K562 (cell line): ENCODE measurements around the gene WNT7A. TPM values are rescaled to one million over a fixed set of nuclear protein-coding genes. Genes with fewer than 3 reads are reported as not detected.

Source experiments
- ATAC-seq: fragments of 200-7000 bp; cut with Tn5 transposase; 3 replicates; pipeline ENCODE4 v1.9.1; 2020; ENCODE audit warnings: moderate library complexity
- BruUV-seq: library from RNA; stranded (reverse); fragments of 400-500 nt; replicated peaks from 2 replicates; lab custom pipeline; 2021; lab: Mats Ljungman, UMichigan
- CTCF ChIA-PET: fragments of 300-600 bp; formaldehyde crosslinking; extraction: SDS; loops from one replicate; lab custom pipeline; 2021; ENCODE audit warnings: low intra/inter-chr PET ratio; lab: Yijun Ruan, JAX
- POLR2A ChIA-PET: fragments of 300-600, 350-650 bp; sonication (Branson Sonifier 250); formaldehyde crosslinking; extraction: SDS; loops from one replicate; lab custom pipeline; 2021; ENCODE audit warnings: antibody characterized with exemption, inconsistent platforms; lab: Yijun Ruan, JAX
- DNase-seq, 4 experiments: peaks; one replicate each; pipeline versions ENCODE4 v3.0.0 to v3.0.0-alpha.2; 2011 to 2018; ENCODE audit warnings: low spot score in 3 of 4, mixed read lengths in 3 of 4; ENCODE audit errors: extremely low read depth in 1 of 4
- FAIRE-seq: peaks from 2 replicates; lab custom pipeline; 2011; peaks lifted over from hg19 to GRCh38; lab: Jason Lieb, UNC
- H2AFZ ChIP-seq: 2 replicates; pipeline ENCODE4 v1.6.0; 2011; ENCODE audit warnings: low read depth, low read length, control low read depth, inconsistent platforms
- H3K27ac ChIP-seq: fragments of 200-600 bp; 3 replicates; pipeline ENCODE4 v1.8.0; 2011; ENCODE audit warnings: low read depth, mild to moderate bottlenecking, control low read depth, inconsistent platforms, low read length, moderate library complexity, mixed read lengths; ENCODE audit errors: extremely low read depth
- H3K27me3 ChIP-seq, 2 experiments: fragments of 300-600 bp in 1 of 2; 2 replicates in 1 of 2; 3 replicates in 1 of 2; pipeline versions ENCODE4 v1.6.0 to v1.8.0; 2011; ENCODE audit warnings: inconsistent platforms in 2 of 2, low read length in 2 of 2, mild to moderate bottlenecking in 1 of 2, mixed read lengths in 1 of 2, moderate library complexity in 1 of 2; ENCODE audit not compliant: control insufficient read depth in 2 of 2, insufficient read depth in 2 of 2
- H3K36me3 ChIP-seq: fragments of 300-600 bp; 3 replicates; pipeline ENCODE4 v1.8.0; 2011; ENCODE audit warnings: mild to moderate bottlenecking, low read length, inconsistent platforms; ENCODE audit not compliant: control insufficient read depth, insufficient read depth
- H3K4me1 ChIP-seq, 2 experiments: fragments of 200-600 bp in 1 of 2; replicated peaks in 1 of 2; 2 replicates in 1 of 2; 3 replicates in 1 of 2; pipeline versions ENCODE4 v1.5.1 to v1.8.0; 2011; ENCODE audit warnings: inconsistent platforms in 2 of 2, low read length in 2 of 2, mild to moderate bottlenecking in 1 of 2, mixed read lengths in 1 of 2, moderate library complexity in 1 of 2; ENCODE audit not compliant: control insufficient read depth in 2 of 2, insufficient read depth in 2 of 2
- H3K4me2 ChIP-seq: 2 replicates; pipeline ENCODE4 v1.6.1; 2011; ENCODE audit warnings: low read length, control low read depth, inconsistent platforms, mixed read lengths; ENCODE audit not compliant: insufficient read depth
- H3K4me3 ChIP-seq: fragments of 200-600 bp; sonication (generic), shearing (Covaris generic); 2 replicates; pipeline ENCODE4 v1.5.1; 2016; ENCODE audit warnings: control low read depth, inconsistent platforms
- H3K79me2 ChIP-seq: fragments of 200-600 bp; 3 replicates; pipeline ENCODE4 v1.8.0; 2011; ENCODE audit warnings: low read length, inconsistent platforms; ENCODE audit not compliant: control insufficient read depth, insufficient read depth
- H3K9ac ChIP-seq, 2 experiments: 2 replicates each; pipeline versions ENCODE4 v1.6.0 to v1.6.1; 2011; ENCODE audit warnings: low read depth in 2 of 2, low read length in 2 of 2, control low read depth in 1 of 2, inconsistent platforms in 1 of 2, mild to moderate bottlenecking in 1 of 2, mixed read lengths in 1 of 2; ENCODE audit not compliant: insufficient read depth in 1 of 2
- H3K9me1 ChIP-seq: one replicate; pipeline ENCODE4 v1.6.0; 2011; ENCODE audit warnings: inconsistent platforms, mild to moderate bottlenecking, low read length, moderate library complexity; ENCODE audit not compliant: control insufficient read depth, insufficient read depth
- H3K9me3 ChIP-seq: replicated peaks from 2 replicates; pipeline ENCODE4 v1.5.1; 2011; ENCODE audit warnings: low read depth, low read length, inconsistent platforms; ENCODE audit not compliant: control insufficient read depth, insufficient read depth
- H4K20me1 ChIP-seq: replicated peaks from 2 replicates; pipeline ENCODE4 v1.6.1; 2011; ENCODE audit warnings: low read length, inconsistent platforms, mixed read lengths; ENCODE audit not compliant: control insufficient read depth, insufficient read depth
- CEBPG ChIP-seq, 3 experiments: fragments of 200-800 bp in 1 of 3; sonication (Bioruptor generic) in 1 of 3; sonication (generic) in 1 of 3; formaldehyde crosslinking in 1 of 3; IDR thresholded peaks in 2 of 3; conservative IDR thresholded peaks in 1 of 3; 2 replicates each; pipeline versions ENCODE4 v1.6.1 to v1.8.0; 2016 to 2022; ENCODE audit warnings: missing compliant biosample characterization in 2 of 3, missing genetic modification characterization in 2 of 3, mild to moderate bottlenecking in 1 of 3, missing genetic modification reagents in 1 of 3
- FOSL1 ChIP-seq: fragments of 200-800 bp; sonication (Bioruptor generic); conservative IDR thresholded peaks from 2 replicates; pipeline ENCODE4 v1.6.1; 2016; ENCODE audit warnings: missing genetic modification characterization, missing compliant biosample characterization
- FOXJ2 ChIP-seq: fragments of 200-800 bp; sonication (Bioruptor generic); IDR thresholded peaks from 2 replicates; pipeline ENCODE4 v1.6.1; 2016; ENCODE audit warnings: missing genetic modification characterization, missing compliant biosample characterization
- HDAC6 ChIP-seq: IDR thresholded peaks from 2 replicates; pipeline ENCODE4 v1.6.1; 2012; ENCODE audit warnings: low read depth, mild to moderate bottlenecking, control low read depth, inconsistent platforms, low read length, moderate library complexity
- HMG20B ChIP-seq: fragments of 250-450 bp; sonication (Bioruptor Pico); IDR thresholded peaks from 2 replicates; pipeline ENCODE4 v1.5.0; 2021; ENCODE audit warnings: mild to moderate bottlenecking
- JUND ChIP-seq, 2 experiments: IDR thresholded peaks; 2 replicates in 1 of 2; 3 replicates in 1 of 2; pipeline ENCODE4 v1.6.1; 2011; ENCODE audit warnings: borderline replicate concordance in 2 of 2, low read depth in 2 of 2, low read length in 2 of 2, improper control_type of control experiment in 1 of 2, missing biosample characterization in 1 of 2, missing genetic modification characterization in 1 of 2, missing genetic modification reagents in 1 of 2
- KDM2B ChIP-seq: fragments of 250-450 bp; sonication (Bioruptor Pico); IDR thresholded peaks from 2 replicates; pipeline ENCODE4 v1.8.0; 2021; ENCODE audit warnings: mild to moderate bottlenecking, moderate library complexity
- NELFE ChIP-seq: IDR thresholded peaks from 2 replicates; pipeline ENCODE4 v1.6.1; 2011; ENCODE audit warnings: mild to moderate bottlenecking; ENCODE audit not compliant: insufficient read depth, insufficient read length
- RB1 ChIP-seq: fragments of 450-650 bp; IDR thresholded peaks from 2 replicates; pipeline ENCODE4 v1.6.1; 2017; ENCODE audit warnings: low read depth, mild to moderate bottlenecking
- SNIP1 ChIP-seq: fragments of 450-650 bp; IDR thresholded peaks from 2 replicates; pipeline ENCODE4 v1.7.1; 2017; ENCODE audit warnings: low read depth, mild to moderate bottlenecking
- TAF15 ChIP-seq: fragments of 200-400 bp; formaldehyde crosslinking; IDR thresholded peaks from 2 replicates; pipeline ENCODE4 v1.6.1; 2017; ENCODE audit warnings: mild to moderate bottlenecking, low read depth, low read length, moderate library complexity
- U2AF2 ChIP-seq: fragments of 200-400 bp; formaldehyde crosslinking; optimal IDR thresholded peaks from 2 replicates; pipeline ENCODE3; 2017; ENCODE audit warnings: low read depth, mild to moderate bottlenecking, low read length
- WGBS: fragments of 100-300 bp; shearing (Covaris generic); methylation state at CpG from one replicate; pipeline ENCODE4 v1.1.6; 2016; ENCODE audit warnings: low coverage, mixed read lengths; ENCODE audit not compliant: insufficient coverage; ENCODE audit errors: missing lambda C conversion rate; 5-methylcytosine and 5-hydroxymethylcytosine counted together
- in situ Hi-C: fragments of 300-500 bp; cut with MboI; formaldehyde crosslinking; loops from 4 replicates; pipeline ENCODE4 v1.15.0; 2018; ENCODE audit warnings: inconsistent platforms, mixed read lengths
- intact Hi-C: fragments of 100-400 bp; cut with micrococcal nuclease; formaldehyde crosslinking; loops from 2 replicates; pipeline ENCODE4 v1.14.2; 2022
- polyA plus RNA-seq, 8 experiments: library from polyadenylated mRNA; depleted of rRNA in 4 of 8; stranded (reverse) in 5 of 8; unstranded in 3 of 8; fragments of >200 nt; fragmentation: Nextera tagmentation in 2 of 8; fragmentation: Illumina TruSeq in 1 of 8; extraction: Ambion mirVana in 2 of 8; extraction: Trizol in 1 of 8; gene quantifications; 2 replicates each; pipeline versions ENCODE4 v1.2.1 to v1.2.3, GENCODE V29; 2011 to 2014; ENCODE audit warnings: inconsistent platforms in 1 of 8, missing spikeins in 1 of 8
- total RNA-seq, 7 experiments: library from RNA; depleted of rRNA in 6 of 7; stranded (reverse); fragments of >200 nt in 6 of 7; fragmentation: Illumina TruSeq in 2 of 7; extraction: Trizol in 2 of 7; gene quantifications; 2 replicates each; pipeline versions ENCODE4 v1.2.1 to v1.2.3, GENCODE V29; 2011 to 2021; ENCODE audit warnings: low replicate concordance in 1 of 7
- TF ChIP-seq, protein P1 (sequence below): fragments of 450-650 bp; IDR thresholded peaks from 2 replicates; pipeline ENCODE4 v1.6.1; 2017; ENCODE audit warnings: antibody characterized with exemption, mild to moderate bottlenecking
- TF ChIP-seq, protein P2 (sequence below): fragments of 450-650 bp; formaldehyde crosslinking; IDR thresholded peaks from 2 replicates; pipeline ENCODE4 v1.4.0; 2022; ENCODE audit warnings: missing genetic modification characterization
- TF ChIP-seq, protein P3 (sequence below): fragments of 250-450 bp; sonication (Bioruptor Pico); IDR thresholded peaks from 2 replicates; pipeline ENCODE4 v1.5.0; 2020; ENCODE audit warnings: mild to moderate bottlenecking, borderline replicate concordance

WNT7A gene
- total and polyA plus RNA-seq, 9 of the 15 experiments (the other 6 are each of a cell fraction or from before 2014, with no cell fraction given), result 0.03 TPM; not detected in 8

DNA sequence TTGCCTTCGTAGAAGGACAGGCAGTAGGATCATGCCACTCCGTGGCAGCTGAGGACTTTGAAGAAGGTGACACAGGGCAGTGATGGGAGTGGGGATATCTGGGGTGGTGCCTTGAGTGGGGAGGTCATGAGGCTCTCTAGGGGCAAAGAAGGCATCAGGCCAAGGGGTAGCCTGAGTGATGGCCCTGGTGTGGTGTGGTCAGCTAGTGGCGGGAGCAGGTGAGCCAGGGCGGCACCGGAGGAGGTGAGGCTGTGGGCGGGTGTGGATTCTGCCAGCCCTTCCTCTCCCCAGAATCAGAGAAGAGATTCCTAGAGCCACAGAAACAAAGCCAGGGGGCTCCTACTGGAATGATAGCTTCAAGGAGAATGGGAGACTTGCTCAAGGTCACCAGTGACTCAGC, 18.4 kb downstream of the WNT7A start:
- ATAC-seq, result no peak
- TF ChIP-seq, protein P1, sequence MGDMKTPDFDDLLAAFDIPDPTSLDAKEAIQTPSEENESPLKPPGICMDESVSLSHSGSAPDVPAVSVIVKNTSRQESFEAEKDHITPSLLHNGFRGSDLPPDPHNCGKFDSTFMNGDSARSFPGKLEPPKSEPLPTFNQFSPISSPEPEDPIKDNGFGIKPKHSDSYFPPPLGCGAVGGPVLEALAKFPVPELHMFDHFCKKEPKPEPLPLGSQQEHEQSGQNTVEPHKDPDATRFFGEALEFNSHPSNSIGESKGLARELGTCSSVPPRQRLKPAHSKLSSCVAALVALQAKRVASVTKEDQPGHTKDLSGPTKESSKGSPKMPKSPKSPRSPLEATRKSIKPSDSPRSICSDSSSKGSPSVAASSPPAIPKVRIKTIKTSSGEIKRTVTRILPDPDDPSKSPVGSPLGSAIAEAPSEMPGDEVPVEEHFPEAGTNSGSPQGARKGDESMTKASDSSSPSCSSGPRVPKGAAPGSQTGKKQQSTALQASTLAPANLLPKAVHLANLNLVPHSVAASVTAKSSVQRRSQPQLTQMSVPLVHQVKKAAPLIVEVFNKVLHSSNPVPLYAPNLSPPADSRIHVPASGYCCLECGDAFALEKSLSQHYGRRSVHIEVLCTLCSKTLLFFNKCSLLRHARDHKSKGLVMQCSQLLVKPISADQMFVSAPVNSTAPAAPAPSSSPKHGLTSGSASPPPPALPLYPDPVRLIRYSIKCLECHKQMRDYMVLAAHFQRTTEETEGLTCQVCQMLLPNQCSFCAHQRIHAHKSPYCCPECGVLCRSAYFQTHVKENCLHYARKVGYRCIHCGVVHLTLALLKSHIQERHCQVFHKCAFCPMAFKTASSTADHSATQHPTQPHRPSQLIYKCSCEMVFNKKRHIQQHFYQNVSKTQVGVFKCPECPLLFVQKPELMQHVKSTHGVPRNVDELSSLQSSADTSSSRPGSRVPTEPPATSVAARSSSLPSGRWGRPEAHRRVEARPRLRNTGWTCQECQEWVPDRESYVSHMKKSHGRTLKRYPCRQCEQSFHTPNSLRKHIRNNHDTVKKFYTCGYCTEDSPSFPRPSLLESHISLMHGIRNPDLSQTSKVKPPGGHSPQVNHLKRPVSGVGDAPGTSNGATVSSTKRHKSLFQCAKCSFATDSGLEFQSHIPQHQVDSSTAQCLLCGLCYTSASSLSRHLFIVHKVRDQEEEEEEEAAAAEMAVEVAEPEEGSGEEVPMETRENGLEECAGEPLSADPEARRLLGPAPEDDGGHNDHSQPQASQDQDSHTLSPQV, result no peak
- no peak for TF ChIP-seq RB1
- TF ChIP-seq FOXJ2 (tag), result no peak
- TF ChIP-seq, protein P2, sequence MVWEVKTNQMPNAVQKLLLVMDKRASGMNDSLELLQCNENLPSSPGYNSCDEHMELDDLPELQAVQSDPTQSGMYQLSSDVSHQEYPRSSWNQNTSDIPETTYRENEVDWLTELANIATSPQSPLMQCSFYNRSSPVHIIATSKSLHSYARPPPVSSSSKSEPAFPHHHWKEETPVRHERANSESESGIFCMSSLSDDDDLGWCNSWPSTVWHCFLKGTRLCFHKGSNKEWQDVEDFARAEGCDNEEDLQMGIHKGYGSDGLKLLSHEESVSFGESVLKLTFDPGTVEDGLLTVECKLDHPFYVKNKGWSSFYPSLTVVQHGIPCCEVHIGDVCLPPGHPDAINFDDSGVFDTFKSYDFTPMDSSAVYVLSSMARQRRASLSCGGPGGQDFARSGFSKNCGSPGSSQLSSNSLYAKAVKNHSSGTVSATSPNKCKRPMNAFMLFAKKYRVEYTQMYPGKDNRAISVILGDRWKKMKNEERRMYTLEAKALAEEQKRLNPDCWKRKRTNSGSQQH (CRISPR knock-in tag), result no peak
- no peak for TF ChIP-seq JUND (IDR thresholded peaks at IDR 0.05; ENCODE audit: borderline replicate concordance, low read depth, low read length)
- no peak for TF ChIP-seq JUND (tag; IDR thresholded peaks at IDR 0.05; ENCODE audit: borderline replicate concordance, low read depth, low read length)
- no peak for TF ChIP-seq TAF15
- no peak for TF ChIP-seq HDAC6
- no peak for TF ChIP-seq NELFE
- no peak for TF ChIP-seq KDM2B (CRISPR knock-in tag)
- no peak for TF ChIP-seq SNIP1
- TF ChIP-seq, protein P3, sequence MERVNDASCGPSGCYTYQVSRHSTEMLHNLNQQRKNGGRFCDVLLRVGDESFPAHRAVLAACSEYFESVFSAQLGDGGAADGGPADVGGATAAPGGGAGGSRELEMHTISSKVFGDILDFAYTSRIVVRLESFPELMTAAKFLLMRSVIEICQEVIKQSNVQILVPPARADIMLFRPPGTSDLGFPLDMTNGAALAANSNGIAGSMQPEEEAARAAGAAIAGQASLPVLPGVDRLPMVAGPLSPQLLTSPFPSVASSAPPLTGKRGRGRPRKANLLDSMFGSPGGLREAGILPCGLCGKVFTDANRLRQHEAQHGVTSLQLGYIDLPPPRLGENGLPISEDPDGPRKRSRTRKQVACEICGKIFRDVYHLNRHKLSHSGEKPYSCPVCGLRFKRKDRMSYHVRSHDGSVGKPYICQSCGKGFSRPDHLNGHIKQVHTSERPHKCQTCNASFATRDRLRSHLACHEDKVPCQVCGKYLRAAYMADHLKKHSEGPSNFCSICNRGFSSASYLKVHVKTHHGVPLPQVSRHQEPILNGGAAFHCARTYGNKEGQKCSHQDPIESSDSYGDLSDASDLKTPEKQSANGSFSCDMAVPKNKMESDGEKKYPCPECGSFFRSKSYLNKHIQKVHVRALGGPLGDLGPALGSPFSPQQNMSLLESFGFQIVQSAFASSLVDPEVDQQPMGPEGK (CRISPR knock-in tag), result no peak
- TF ChIP-seq FOSL1 (tag), result no peak
- no peak for TF ChIP-seq U2AF2
- TF ChIP-seq CEBPG (CRISPR knock-in tag; IDR thresholded peaks at IDR 0.05), result no peak
- TF ChIP-seq CEBPG (tag; conservative IDR thresholded peaks at IDR 0.05 in 1 of 2, IDR thresholded peaks at IDR 0.05 in 1 of 2), result no peak
- TF ChIP-seq HMG20B (CRISPR knock-in tag), result no peak

More for the DNA sequence above, 18.4 kb downstream of the WNT7A start:
- BruUV-seq, result no TSS peak
- H3K4me3 ChIP-seq, result no peak overlapping the region
- DNase-seq, result no peak
- intact Hi-C loops, result no loop called here
- H3K27me3 ChIP-seq, result peaks cover 16 to 48% of the 10 kb centered on the region in 2 experiments; a peak in 4 of 5 replicates
- CTCF ChIA-PET, result no interaction called here
- H3K27ac ChIP-seq, result no peak overlapping the region
- H3K4me1 ChIP-seq, result no peaks in the 10 kb centered on the region
- FAIRE-seq, result no peak
- no peaks in the 10 kb centered on the region; the same call in 1 of the 2 replicates for H4K20me1 ChIP-seq
- WGBS, result 0% methylated on average over 6 of the region's 6 CpGs
- POLR2A ChIA-PET, result interaction anchor here (0.5 to 1.2 kb wide), 3 partner anchors 9 to 907 kb away, joined by 3 to 4 read pairs (median 3); no protein-coding TSS in a partner anchor
- no peak overlapping the region for H3K4me2 ChIP-seq
- in situ Hi-C loops, result no loop called here
- H3K79me2 ChIP-seq, result no peaks in the 10 kb centered on the region
- no peaks in the 10 kb centered on the region for H3K36me3 ChIP-seq
- no peak overlapping the region for H3K9ac ChIP-seq
- H3K9me1 ChIP-seq, result no peaks in the 10 kb centered on the region
- no peak overlapping the region for H2AFZ ChIP-seq
- no peaks in the 10 kb centered on the region for H3K9me3 ChIP-seq
